Mucosa of rectum (tissue), 2 donors: ENCODE data around the gene MTHFD1L.
"Not testable (repeated sequence)": the region's sequence is repeated elsewhere in the genome, so short reads cannot be mapped to it uniquely, and the experiment has no call there.

ENCODE experiments used
- H3K27ac ChIP-seq, 2 donors: one replicate each; pipeline ENCODE4 v1.7.0; 2013; ENCODE audit warnings: inconsistent platforms in 2 of 2, low read depth in 2 of 2, low read length in 2 of 2
- H3K27me3 ChIP-seq, 2 donors: one replicate each; pipeline ENCODE4 v1.7.0; 2013; ENCODE audit warnings: low read length in 2 of 2; ENCODE audit not compliant: control insufficient read depth in 2 of 2, insufficient read depth in 2 of 2
- H3K36me3 ChIP-seq, 2 donors: one replicate each; pipeline ENCODE4 v1.7.0; 2013; ENCODE audit warnings: low read length in 2 of 2; ENCODE audit not compliant: control insufficient read depth in 2 of 2, insufficient read depth in 2 of 2
- H3K4me1 ChIP-seq, 2 donors: one replicate each; pipeline ENCODE4 v1.7.0; 2013; ENCODE audit warnings: low read length in 2 of 2, mild to moderate bottlenecking in 1 of 2; ENCODE audit not compliant: control insufficient read depth in 2 of 2, insufficient read depth in 2 of 2
- H3K4me3 ChIP-seq, 2 donors: one replicate each; pipeline ENCODE4 v1.7.0; 2013; ENCODE audit warnings: low read length in 2 of 2
- H3K9ac ChIP-seq, 2 donors: one replicate each; pipeline ENCODE4 v1.7.0; 2013; ENCODE audit warnings: low read length in 2 of 2, low read depth in 1 of 2, mild to moderate bottlenecking in 1 of 2
- H3K9me3 ChIP-seq, 2 donors: one replicate each; pipeline ENCODE4 v1.7.0; 2013; ENCODE audit warnings: low read length in 2 of 2; ENCODE audit not compliant: control insufficient read depth in 2 of 2
- donor health status: healthy.
- donor health status: Normal muscosa, but diverticular disease.

Gene MTHFD1L

GRCh38 chr6:151126417-151126724 lies 260.9 kb downstream of the MTHFD1L start:
- not testable (repeated sequence) for H3K4me1 ChIP-seq, H3K9ac ChIP-seq, H3K27ac ChIP-seq, H3K4me3 ChIP-seq, H3K36me3 ChIP-seq, H3K9me3 ChIP-seq, H3K27me3 ChIP-seq

DNA sequence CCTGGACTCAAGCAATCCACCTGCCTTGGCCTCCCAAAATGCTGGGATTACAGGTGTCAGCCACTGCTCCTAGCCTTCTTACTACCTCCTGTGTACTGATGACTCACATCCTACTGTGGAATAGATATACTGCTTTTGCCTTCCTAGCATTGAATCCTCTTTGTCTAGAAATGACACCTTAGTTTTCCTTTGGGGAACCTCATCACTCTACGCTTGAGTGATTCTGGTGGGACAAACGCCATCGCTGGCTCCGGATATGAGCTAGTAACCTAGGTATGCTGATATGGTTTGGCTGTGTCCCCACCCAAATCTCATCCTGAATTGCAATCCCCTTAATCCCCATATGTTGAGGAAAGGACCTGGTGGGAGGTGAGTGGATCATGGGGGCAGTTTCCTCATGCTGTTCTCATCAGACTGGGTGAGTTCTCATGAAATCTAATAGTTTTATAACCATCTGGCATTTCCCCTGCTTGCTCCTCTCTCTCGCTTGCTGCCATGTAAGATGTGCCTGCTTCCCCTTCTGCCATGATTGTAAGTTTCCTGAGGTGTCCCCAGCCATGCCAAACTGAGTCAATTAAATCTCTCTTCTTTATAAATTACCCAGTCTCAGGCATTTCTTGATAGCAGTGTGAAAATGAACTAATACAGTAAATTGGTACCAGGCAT lies 261.8 kb downstream of the MTHFD1L start:
- not testable (repeated sequence) for H3K9me3 ChIP-seq, H3K27me3 ChIP-seq, H3K36me3 ChIP-seq, H3K9ac ChIP-seq, H3K4me3 ChIP-seq, H3K4me1 ChIP-seq, H3K27ac ChIP-seq

GRCh38 chr6:151128763-151129370 lies 263.4 kb downstream of the MTHFD1L start:
- H3K4me1 ChIP-seq: peaks cover 0 to 7% of the 10 kb centered on the region in 2 donors
- no peaks in the 10 kb centered on the region for H3K27me3 ChIP-seq
- H3K36me3 ChIP-seq: no peaks in the 10 kb centered on the region
- H3K9me3 ChIP-seq: no peaks in the 10 kb centered on the region
- H3K27ac ChIP-seq: no peak overlapping the region
- no peak overlapping the region for H3K4me3 ChIP-seq
- no peak overlapping the region for H3K9ac ChIP-seq

DNA sequence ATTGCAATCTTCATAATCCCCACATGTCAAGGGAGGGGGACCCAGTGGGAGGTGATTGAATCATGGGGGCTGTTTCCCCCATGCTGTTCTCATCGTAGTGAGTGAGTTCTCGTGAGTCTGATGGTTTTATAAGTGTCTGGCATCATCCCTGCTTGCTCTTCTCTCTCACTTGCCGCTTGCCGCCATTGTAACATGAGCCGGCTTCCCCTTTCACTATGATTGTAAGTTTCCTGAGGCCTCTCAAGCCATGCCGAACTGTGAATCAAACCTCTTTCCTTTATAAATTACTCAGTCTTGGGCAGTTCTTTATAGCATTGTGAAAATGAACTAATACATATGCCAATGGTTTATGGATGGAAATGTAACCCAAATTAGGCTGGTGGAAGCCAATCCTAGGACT lies 264.8 kb downstream of the MTHFD1L start:
- no peaks in the 10 kb centered on the region for H3K27me3 ChIP-seq
- no peaks in the 10 kb centered on the region for H3K9me3 ChIP-seq
- H3K36me3 ChIP-seq: no peaks in the 10 kb centered on the region
- peaks cover 0 to 4% of the 10 kb centered on the region in 2 donors for H3K4me1 ChIP-seq
- no peak overlapping the region for H3K9ac ChIP-seq
- H3K4me3 ChIP-seq: no peak overlapping the region
- H3K27ac ChIP-seq: no peak overlapping the region

DNA sequence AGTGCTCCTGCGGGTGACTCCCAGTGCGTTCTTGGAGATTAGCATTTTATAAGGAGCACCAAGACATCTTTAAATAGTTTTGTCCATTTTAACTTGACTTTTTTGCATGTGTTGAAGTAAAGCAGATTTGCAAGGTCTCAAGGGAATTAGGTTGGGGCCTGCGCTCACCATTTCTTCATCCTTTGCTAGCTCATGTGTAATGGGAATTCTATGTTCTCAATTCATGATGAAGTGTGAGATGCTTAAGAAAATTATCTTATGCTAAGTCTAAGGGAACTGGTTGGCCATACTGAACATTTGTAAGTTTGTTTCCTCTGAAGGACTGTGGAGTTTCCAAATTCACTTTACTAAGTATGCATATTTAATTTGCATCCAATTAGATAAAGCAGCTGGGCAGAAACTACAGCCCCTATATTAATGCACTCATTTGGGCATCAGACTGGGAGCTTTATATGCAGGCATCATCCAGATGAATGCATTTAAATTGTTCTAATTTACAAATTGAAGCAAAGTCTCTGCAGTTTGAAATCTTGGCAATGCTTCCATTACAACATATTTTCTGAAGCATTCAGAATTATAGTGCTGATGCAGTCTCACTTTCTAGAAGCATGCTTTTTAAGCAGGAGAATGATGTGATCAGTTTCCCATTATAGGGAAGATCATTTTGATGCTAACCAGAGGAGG lies 266.0 kb downstream of the MTHFD1L start:
- H3K9me3 ChIP-seq: no peaks in the 10 kb centered on the region
- H3K9ac ChIP-seq: no peak overlapping the region
- no peaks in the 10 kb centered on the region for H3K36me3 ChIP-seq
- H3K4me3 ChIP-seq: no peak overlapping the region
- H3K4me1 ChIP-seq: peaks cover 0 to 2% of the 10 kb centered on the region in 2 donors
- no peaks in the 10 kb centered on the region for H3K27me3 ChIP-seq
- no peak overlapping the region for H3K27ac ChIP-seq

GRCh38 chr6:151136141-151136755 lies 270.7 kb downstream of the MTHFD1L start:
- Histone ChIP-seq H3K27me3 (no peaks in the 10 kb centered on the region), H3K4me1 (peaks cover 0 to 2% of the 10 kb centered on the region in 2 donors), H3K9ac (no peak overlapping the region), H3K4me3 (no peak overlapping the region), H3K9me3 (no peaks in the 10 kb centered on the region), H3K27ac (no peak overlapping the region), H3K36me3 (no peaks in the 10 kb centered on the region)

DNA sequence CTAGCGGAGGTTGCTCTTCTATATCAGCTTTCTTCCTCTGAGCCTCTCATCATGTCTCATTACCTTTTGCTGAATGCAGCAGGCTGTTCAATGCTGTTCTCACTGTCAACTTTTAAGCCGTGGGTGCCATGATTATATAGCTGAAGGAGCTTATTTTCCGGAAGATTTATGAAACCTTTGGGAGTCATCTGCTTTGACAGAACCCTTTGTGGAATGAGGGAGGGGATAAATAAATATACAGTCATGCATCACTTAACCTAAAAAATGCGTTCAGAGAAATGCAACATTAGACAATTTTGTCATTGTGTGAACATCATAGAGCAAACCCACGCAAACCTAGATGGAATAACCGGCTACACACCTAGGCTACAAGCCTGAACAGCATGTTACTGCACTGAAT lies 272.0 kb downstream of the MTHFD1L start:
- Histone ChIP-seq H3K9ac (no peak overlapping the region), H3K36me3 (no peaks in the 10 kb centered on the region), H3K4me1 (peaks cover 0 to 2% of the 10 kb centered on the region in 2 donors), H3K27ac (no peak overlapping the region), H3K9me3 (no peaks in the 10 kb centered on the region), H3K27me3 (no peaks in the 10 kb centered on the region), H3K4me3 (no peak overlapping the region)

DNA sequence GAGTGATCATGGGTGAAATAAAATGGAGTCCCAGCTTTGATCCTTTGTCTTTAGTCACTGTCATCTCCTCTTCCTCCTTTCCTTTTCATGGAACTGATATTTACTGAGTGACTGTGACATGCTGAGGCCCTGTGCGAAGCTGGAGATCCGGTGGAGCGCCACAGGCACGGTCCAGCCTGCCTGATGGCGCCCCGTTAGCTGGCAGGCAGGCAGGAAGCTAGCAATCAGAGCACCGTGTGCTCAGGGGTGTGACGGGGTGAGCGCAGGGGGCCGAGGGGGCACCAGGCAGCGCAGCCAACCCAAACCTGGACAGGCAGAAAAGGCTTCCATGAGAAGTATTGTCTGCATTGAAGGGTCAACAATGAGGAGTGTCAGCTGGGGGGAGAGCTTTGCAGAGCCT lies 274.0 kb downstream of the MTHFD1L start:
- Histone ChIP-seq H3K4me3 (no peak overlapping the region), H3K27ac (no peak overlapping the region), H3K9me3 (no peaks in the 10 kb centered on the region), H3K36me3 (no peaks in the 10 kb centered on the region), H3K4me1 (peaks cover 0 to 2% of the 10 kb centered on the region in 2 donors), H3K27me3 (no peaks in the 10 kb centered on the region), H3K9ac (no peak overlapping the region)

GRCh38 chr6:151140767-151141166 lies 275.3 kb downstream of the MTHFD1L start:
- H3K9ac ChIP-seq: no peak overlapping the region
- H3K9me3 ChIP-seq: no peaks in the 10 kb centered on the region
- H3K27ac ChIP-seq: no peak overlapping the region
- peaks cover 0 to 2% of the 10 kb centered on the region in 2 donors for H3K4me1 ChIP-seq
- H3K36me3 ChIP-seq: no peaks in the 10 kb centered on the region
- no peaks in the 10 kb centered on the region for H3K27me3 ChIP-seq
- H3K4me3 ChIP-seq: no peak overlapping the region

DNA sequence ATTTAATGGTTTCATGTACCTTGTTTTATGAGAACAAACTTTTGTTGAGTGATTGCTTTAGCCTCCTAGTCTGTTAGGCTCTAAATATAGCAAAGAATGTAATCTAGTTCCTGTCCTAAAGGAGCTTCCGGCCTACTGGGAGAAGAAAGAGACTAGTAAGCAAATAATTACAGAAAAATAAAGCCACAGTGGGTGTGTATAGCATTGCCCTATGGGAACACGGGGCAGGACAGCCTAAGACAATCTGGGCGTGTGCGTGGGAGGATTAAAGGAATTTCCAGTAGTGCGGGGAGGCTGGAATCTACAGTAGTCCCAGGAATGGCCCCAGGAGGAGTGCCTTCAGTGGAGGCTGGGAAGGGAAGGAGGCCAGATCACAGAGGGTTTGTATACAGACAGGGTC lies 276.2 kb downstream of the MTHFD1L start:
- Histone ChIP-seq H3K4me1 (no peaks in the 10 kb centered on the region), H3K4me3 (no peak overlapping the region), H3K9me3 (no peaks in the 10 kb centered on the region), H3K27me3 (no peaks in the 10 kb centered on the region), H3K36me3 (no peaks in the 10 kb centered on the region), H3K27ac (no peak overlapping the region), H3K9ac (no peak overlapping the region)
